Breast epithelium (tissue), 3 donors: Measurements from ENCODE around the gene CEP89.

Experiments
- POLR2AphosphoS5 ChIP-seq, 3 donors: sonication (generic); formaldehyde crosslinking; IDR thresholded peaks; one replicate each; pipeline ENCODE4 v1.6.1; 2017; ENCODE audit warnings: antibody characterized with exemption in 3 of 3
- TF ChIP-seq, protein P1 (sequence below), 3 donors: fragments of 450-650 bp; IDR thresholded peaks; one replicate each; pipeline ENCODE4 v1.5.1; 2016 to 2017; ENCODE audit warnings: antibody characterized with exemption in 3 of 3, mild to moderate bottlenecking in 3 of 3, moderate library complexity in 3 of 3

DNA sequence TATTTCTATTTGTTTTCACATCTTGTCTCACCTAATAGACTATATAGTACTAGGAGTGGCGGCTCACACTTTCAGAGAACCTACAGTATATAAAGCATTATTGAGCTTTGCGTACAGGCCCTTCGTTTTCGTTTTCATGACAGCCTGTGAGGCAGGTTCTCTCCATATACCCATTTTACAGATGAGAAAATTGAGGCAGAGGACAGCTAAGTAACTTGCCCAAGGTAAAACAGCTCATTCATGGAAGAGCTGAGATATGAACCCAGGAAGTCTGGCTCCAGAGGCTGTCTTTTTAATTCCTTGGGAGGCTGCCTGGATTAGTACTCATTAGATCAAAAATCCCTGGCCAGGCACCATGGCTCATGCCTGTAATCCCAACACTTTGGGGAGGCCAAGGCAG lies 29.2 kb upstream of the CEP89 start:
- no peak for TF ChIP-seq POLR2AphosphoS5 (IDR thresholded peaks at IDR 0.05)
- TF ChIP-seq, protein P1, sequence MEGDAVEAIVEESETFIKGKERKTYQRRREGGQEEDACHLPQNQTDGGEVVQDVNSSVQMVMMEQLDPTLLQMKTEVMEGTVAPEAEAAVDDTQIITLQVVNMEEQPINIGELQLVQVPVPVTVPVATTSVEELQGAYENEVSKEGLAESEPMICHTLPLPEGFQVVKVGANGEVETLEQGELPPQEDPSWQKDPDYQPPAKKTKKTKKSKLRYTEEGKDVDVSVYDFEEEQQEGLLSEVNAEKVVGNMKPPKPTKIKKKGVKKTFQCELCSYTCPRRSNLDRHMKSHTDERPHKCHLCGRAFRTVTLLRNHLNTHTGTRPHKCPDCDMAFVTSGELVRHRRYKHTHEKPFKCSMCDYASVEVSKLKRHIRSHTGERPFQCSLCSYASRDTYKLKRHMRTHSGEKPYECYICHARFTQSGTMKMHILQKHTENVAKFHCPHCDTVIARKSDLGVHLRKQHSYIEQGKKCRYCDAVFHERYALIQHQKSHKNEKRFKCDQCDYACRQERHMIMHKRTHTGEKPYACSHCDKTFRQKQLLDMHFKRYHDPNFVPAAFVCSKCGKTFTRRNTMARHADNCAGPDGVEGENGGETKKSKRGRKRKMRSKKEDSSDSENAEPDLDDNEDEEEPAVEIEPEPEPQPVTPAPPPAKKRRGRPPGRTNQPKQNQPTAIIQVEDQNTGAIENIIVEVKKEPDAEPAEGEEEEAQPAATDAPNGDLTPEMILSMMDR (IDR thresholded peaks at IDR 0.05): no peak
